Activated T-cell treated with anti-CD3 and anti-CD28 coated beads for 24 hours (primary cell): ENCODE data around the gene CSTF1.
A peak's percentile ranks its signal among the peaks of the same experiment; 100 is the strongest.
"Not testable (repeated sequence)": the region's sequence is repeated elsewhere in the genome, so short reads cannot be mapped to it uniquely, and the experiment has no call there.

ENCODE experiments used
- DNase-seq: peaks from one replicate; pipeline ENCODE4 v3.0.0-alpha.2; 2020; ENCODE audit warnings: low read depth

The CSTF1 gene

DNA sequence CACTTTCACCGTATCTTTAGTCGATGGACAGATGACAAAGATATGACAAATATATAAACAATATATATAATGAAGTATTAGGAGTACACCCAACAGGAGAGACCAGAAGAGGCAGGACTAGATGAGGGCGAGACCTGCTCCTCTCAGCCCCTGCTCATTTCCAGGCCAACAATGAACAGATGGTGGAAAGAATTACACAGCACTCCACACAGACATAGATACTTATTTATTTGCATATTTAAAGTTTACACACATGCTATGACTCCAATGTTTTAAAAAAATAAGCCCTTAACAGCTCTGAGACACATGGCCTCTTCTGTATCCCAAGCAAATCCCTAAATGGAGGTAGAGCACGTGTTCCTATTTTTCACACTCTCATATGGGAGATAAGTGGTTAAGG, 23.3 kb upstream of the CSTF1 start:
- no peak for DNase-seq

DNA sequence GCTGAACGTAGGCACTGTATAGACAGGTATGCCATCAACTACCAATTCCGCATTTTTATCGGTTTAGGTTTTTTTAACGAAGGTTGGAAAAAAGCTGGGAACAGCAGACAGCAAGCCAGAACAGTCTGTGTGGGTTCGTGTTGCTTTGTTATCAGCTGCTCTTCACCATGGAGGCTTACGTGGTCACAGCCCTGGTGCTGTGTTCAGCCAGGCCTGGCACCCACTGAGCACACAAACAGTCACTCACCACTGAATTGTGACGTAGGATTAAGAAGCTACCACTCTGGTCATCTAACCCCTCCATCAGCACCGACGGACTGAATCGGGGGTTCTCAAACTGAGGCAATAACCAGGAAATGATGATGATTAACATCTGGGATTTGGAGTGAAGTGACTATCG, 20.5 kb upstream of the CSTF1 start:
- no peak for DNase-seq

DNA sequence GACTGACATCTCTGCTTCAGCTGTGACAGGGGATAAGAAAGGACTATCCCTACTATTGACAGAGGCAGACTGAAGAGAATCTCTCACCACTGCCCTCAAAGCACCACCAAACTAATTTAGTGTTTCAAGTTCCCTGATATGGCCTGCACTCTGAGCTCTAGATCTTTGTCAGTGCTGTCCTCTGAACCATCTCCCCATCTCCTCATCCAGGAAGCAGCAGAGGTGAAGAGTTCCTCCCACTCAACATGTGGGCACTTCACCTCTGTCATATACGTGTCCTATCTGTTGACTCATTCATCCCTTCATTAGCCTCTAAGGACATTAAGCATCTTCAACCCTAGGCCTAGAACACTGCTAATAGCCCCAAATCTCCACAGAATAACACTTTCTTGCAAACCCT, 19.6 kb upstream of the CSTF1 start:
- DNase-seq: no peak

DNA sequence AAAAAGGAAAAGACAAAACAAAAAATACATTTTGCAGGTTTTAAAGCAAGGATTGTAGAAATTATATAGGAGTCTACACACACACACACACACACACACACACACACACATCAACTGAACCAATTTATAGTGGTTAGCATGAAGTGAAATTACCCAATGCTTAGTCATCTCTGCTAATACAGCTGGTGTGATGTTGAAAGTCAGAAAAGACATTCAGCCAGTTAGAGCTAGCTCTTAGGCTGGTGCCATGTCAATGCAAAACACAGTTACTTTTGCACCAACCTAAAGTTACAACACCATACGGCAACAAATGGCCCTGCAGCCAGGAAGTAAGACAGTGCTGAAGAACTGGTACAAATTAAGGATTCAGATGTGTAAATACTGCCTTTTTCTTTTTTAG, 18.5 kb upstream of the CSTF1 start:
- DNase-seq: no peak

DNA sequence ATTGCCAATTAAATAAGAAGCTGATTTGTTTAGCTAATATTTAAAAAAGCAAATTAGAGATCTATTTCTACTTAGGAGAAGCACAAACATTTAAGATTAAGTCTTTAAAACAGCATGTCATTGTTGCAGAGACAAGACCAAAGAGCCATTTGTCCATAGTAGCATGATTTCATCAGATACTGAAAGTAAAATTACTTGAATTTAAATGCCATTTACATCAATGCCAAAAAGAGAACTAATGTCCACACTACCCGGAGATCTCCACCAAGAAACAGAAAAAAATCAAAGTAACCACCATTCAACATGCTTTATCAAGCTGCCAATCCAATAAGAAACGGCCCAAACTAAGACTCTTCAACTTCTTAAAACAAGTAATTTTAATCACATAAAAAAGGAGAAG, 16.1 kb upstream of the CSTF1 start:
- DNase-seq: no peak

DNA sequence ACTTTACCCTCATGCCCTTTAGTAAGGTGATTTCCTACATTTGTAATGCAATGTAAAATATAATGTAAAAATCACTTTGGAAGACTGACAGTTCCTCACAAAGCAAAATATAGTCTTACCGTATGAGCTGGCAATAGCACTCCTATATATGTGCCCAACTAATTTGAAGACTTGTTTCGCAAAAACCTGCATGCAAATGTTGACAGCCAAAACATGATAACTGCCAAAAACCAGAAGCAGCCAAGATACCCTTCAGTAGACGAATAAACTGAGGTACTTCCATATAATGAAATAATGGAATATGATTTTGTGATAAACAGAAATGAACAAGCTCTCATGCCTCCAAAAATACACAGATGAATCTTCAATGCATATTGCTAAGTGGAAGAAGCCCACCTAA, 14.1 kb upstream of the CSTF1 start:
- DNase-seq: no peak

DNA sequence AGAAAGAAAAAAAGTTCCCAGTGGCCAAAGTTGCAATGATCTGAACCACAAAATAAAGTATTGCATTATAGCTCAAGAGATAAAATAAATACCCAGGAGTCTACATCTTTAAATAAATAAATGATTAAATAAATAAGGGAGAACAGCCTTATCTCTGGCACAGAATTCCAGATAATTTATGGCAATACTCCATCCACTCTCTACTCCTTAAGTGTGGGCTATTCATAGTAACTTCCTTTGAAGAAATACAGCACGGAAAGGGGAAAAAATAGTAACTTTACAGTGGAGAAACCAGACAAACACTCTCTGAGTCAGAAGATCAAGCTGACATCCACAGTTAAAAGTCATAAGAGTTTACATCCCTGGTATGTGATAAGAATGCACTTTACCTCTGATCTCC, 12.1 kb upstream of the CSTF1 start:
- no peak for DNase-seq

DNA sequence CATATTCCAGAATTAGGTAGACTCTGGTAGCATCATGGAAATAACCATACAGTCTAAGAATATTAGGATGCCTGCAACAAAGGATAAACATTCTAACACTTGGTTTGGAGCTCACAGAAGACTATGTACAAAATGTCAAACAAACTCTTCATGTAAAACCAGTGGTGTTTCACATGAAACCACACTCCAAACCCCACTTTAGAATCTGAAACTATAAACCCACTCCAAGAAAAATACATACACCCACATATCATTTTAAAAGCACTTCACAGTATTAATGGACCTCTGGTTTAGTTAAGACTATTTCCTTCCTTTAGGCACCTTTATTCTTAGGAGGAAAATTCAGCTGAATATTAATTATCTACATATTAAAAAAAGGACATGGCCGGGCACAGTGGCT, 10.9 kb upstream of the CSTF1 start:
- no peak for DNase-seq

DNA sequence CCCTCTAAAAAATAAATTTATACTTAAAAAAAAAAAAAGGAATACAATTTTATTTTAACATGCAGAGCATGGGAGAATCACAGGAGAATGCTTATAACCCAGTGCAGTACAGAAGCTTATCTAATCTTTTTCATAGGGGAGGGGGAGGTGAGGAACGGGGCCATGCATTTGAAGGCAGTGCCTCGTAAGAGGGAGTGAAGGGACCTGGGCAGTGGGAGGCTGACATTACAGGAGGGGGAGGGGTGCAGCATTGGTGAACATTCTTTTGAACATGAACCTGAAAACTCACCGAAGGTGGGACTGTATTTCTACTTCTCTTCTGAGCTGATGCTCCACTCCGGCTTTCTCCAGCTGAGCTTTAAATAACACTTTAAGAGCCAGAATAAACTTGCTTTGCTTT, 9.7 kb upstream of the CSTF1 start:
- DNase-seq: no peak

DNA sequence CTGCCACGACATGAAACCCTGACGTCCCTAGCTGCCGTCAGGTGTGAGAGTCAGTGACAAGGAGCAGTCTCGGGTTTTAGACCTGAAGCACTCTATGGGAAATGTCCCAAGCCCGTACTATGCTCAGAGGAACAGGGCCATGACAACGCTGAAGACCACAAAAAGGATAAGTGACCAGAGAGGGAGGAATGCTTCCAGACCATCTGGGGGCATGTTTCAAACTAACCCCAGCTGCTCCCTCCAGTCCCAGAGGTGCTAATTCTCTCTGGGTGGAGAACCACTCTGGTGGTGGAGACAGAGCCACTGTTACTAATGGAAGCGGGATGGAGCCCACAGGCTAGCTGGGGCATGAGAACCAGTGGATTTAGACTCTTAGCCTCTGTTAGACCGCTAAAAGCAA, 9.1 kb upstream of the CSTF1 start:
- DNase-seq: no peak

DNA sequence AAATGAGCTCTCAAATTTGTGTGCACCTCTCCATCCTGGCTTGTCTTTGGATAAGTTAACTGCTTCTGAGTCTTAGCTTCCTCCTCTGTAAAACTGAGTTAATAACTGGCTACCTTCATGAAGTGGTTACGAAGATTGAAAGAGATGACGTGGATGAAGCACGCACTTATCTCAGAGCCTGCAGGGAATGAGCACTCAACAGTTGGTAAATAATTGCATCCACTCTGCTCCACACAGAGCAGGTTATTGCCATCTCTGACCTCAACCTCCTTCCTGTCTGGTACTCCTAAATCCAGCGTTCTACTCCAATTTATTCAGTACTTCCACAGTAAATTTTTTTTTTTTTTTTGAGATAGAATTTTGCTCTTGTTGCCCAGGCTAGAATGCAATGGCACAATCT, 7.3 kb upstream of the CSTF1 start:
- no peak for DNase-seq

DNA sequence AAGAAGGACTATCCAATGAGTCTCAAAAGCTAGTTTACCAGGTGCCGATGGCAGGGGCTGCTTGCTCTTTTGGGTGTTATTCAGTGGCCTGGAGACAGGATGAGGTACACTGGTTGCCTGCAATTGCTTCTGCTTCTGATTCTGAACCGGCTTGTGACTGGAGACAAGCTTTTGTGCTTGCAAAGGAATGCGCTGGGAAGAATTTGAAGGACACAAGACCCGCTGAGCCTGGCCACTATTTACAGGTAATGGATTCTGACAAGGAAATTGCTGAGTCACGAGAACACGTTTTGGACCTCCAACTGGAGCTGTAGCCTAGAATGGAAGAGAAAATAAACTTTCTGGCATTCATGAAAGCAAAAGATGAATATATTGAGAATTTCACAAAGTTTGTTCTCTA, 6.2 kb upstream of the CSTF1 start:
- no peak for DNase-seq

DNA sequence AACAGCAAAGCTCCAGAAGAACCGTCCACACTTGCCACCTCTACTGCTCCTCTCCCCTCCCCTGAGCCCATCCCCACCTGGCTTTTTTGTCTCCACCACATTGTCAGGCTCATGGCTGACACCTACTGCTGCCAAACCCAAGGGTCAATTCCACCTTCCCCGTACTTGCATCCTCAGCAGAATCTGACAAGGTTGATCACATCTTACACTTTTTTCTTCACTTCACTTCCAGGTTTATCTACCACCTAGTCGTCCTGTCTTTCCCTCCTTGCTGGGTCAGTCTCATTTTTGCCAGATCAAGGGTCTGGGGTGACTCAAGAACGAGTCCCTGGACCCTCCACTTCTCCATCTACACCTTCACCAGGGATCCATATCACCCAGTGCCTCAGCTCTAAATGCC, 3.6 kb upstream of the CSTF1 start:
- no peak for DNase-seq

DNA sequence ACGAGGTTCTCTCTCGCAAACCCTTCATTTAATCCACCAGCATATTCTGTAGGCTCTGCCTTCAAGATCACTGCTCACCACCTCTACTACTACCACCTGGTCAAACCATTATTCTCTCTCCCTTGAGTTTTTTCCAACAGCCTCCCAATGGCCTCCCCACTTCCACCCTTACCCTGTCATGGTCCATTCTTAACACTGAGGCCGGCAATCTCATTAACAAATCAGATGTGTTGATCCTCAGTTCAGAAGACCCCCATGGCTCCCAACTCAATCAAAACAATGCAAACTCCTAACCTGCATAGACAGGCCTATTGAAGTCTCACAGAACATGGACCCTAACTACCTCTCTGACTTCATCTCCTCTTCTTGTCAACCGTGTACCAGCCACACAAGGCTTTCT, 2.6 kb upstream of the CSTF1 start:
- no peak for DNase-seq

DNA sequence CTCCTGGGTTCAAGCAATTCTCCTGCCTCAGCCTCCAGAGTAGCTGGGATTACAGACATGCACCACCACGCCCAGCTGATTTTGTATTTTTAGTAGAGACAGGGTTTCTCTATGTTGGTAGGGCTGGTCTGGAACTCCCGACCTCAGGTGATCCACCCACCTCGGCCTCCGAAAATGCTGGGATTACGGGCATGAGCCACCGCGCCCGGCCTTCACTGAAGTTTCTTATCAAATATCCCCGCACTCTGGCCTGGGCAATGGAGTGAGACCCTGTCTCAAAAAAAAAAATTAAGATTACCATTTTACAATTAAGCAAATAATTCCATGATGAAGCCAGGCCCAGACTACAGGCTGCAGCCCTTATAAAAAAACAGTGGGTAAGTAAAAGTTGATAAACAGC, 2.0 kb upstream of the CSTF1 start:
- not testable (repeated sequence) for DNase-seq

DNA sequence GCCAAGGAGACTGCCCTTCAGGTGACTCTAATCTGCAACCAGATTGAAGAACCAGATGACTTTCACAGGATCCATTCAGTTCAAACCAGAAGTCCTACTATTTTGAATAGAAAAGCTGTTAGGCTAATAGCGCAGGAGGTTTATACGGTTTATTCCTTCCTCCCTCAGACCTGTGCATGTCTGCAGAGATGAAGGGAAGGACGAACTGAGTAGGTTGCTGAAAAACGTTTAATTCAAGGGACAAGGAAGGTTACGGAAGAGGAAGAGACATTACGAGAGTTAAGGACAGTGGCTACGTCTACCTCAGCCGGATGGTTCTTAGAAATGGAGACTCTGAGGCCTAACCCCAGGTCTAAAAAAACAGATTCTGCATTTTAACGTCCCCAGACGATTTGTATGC, 1.4 kb upstream of the CSTF1 start:
- no peak for DNase-seq

DNA sequence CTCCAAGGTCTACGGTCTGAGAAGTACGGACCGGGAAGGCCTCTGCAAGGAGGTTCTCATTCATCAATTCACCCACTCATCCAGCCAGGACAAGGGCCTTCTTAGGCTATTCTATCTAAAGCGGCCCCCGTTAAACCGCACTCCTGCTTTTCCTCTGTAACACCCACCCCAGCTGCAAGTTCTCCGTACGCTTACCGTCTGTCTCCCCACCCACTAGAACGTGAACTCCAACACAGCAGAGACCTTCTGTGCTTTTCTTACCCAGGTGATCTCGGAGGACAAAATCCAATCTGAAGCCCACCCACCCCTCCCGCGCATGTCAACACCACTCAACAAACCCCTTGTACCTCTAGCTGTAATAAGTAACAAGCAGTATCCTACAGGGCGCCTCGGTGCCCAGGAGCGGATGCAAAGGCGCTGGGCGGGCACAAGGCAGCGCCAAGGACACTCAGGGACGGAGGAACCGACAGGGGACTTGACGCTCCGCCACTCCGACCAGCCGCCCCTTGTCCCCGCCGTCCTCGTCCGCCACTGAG, 781 bp upstream of the CSTF1 start:
- DNase-seq: no peak

DNA sequence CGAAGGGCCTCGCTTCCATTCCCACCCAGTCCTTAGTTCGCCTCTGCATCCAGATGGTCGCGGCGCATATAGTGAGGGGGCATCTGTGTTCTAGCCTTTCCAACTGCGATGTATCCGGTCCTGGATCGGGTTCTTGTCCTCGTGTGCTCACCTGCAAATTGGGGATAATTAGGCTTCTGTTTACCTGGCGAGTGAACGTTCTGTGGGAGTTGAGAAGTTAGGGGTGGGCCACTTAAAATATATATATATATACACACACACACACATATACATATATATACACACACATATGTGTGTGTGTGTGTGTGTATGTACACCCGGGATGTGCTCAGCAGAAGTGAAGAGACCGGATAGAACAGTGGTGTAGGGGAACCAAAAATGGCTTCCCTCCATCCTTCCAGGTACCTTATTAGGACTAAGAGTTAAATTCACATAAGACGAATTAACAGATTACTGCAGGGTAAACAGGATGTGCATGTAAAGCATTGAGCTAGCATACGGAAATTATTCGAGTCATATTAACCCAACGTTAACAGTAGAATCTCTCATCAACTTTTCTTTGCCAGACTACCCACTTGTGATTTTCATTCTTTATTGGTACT, 537 bp downstream of the CSTF1 start:
- no peak for DNase-seq

DNA sequence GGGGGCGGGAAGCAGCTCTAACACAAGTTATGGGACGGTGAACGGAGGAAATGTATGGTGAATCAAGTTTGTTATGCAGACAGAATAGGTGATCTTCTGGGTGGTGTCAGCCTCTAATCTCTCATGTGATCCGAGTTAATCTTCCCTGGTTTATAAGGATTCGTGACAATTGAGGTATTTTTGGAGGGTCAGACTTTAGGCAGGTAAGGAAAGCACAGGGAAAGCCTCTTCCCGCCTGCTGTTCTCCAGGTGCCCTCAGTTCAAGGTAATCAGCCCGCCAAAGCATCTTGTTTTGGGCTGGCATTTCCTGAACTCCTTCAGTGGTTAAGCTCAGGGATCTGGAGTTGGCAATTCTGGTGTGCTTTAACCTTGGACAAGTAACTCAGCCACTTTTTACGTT, 1.2 kb downstream of the CSTF1 start:
- DNase-seq: no peak

DNA sequence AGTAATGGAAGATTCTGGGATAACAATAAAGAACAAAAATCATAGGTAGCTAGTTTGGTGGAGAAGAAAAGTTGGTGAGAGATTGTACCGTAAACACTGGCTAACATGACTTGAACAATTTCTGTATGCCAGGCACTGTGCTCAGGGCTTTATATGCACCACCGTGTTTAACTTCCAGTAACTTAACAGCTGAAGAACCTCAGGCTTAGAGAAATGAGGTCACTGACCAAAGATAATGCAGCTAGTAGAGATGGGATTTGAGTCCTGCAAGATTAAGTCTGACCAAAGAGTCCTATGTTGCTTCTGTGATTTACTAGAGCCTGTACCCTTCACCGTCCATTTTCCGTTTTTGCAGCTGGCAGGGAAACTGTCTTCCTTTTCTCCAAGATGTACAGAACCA, 2.7 kb downstream of the CSTF1 start:
- no peak for DNase-seq

DNA sequence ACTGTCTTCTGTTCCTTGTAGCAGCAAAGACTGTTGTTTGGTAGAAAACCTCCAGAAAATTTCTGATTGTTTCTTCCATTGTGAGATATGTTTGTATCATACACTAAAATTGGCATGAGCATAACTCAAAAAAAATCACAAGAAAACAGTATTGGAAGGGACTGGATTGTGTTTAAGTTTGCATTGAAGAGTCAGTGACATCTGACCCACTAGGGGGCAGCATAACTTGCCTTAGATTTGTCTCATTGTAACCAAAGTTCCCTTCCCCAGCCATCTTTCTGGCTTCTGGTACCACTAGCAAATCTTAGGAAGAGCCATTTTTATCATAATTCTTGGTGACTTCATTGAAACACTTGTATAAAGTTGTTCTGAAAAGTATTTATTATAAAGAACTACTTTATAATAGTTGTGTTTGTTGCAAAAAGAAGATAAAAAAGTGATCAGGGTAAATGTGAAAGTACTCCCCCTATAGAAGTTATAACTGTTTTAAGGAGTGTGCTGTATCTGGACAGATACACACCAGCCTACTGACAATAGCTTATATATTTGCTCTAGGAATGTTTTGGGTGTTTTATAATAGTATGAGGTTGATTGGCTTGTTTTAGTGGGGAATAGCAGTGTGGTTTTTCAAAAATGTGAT, 7.7 kb downstream of the CSTF1 start:
- peak; percentile 43 for DNase-seq

DNA sequence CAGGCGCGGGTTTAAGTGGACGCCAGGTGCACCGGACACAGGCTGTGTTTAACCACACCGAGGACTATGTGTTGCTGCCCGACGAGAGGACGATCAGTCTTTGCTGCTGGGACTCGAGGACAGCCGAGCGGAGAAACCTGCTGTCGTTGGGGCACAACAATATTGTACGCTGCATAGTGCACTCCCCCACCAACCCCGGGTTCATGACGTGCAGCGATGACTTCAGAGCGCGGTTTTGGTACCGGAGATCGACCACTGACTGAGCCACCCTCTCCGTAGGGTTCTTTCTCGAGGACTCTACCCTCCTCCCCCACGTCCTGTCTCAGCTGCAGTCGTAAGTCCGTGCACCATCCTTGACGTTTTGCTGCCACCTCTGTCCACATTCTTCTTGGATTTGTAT, 11.0 kb downstream of the CSTF1 start:
- DNase-seq: no peak

DNA sequence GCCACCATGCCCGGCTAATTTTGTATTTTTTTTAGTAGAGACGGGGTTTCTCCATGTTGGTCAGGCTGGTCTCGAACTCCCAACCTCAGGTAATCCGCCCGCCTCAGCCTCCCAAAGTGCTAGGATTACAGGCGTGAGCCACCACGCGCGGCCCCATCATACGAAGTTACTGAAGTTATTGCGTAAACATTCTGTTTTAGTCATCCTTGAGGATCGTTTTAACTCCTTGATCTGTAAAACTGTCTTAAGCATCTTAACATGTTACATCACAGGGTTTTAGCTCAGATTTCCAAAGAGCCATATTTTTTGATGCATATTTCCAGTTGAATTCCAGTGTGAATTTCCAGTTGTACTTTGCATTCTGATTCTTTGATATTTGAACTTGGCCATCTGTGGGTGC, 12.9 kb downstream of the CSTF1 start:
- not testable (repeated sequence) for DNase-seq

DNA sequence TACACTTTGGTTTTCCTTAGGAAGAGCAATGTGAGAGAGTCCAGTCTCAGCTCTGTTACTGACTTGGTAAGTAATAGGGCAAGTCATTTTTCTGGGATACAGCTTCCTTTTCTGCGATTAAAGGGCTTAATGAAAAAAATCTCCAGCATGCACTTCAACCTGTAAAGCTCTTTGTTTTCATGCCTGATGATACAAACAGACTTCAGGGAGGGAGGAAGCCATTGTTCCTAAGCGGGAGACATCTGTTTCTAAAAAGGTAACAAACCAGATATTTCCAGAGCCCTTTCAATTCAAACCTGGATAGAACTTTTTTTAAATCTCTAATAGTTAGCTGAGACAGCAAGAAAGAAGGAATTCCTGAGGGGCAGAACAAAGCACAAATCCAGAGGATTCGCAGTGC, 14.5 kb downstream of the CSTF1 start:
- DNase-seq: no peak
